ENCODE data around the gene DHRSX.
"Not testable (repeated sequence)": the region's sequence is repeated elsewhere in the genome, so short reads cannot be mapped to it uniquely, and the experiment has no call there.

Gene DHRSX

DNA sequence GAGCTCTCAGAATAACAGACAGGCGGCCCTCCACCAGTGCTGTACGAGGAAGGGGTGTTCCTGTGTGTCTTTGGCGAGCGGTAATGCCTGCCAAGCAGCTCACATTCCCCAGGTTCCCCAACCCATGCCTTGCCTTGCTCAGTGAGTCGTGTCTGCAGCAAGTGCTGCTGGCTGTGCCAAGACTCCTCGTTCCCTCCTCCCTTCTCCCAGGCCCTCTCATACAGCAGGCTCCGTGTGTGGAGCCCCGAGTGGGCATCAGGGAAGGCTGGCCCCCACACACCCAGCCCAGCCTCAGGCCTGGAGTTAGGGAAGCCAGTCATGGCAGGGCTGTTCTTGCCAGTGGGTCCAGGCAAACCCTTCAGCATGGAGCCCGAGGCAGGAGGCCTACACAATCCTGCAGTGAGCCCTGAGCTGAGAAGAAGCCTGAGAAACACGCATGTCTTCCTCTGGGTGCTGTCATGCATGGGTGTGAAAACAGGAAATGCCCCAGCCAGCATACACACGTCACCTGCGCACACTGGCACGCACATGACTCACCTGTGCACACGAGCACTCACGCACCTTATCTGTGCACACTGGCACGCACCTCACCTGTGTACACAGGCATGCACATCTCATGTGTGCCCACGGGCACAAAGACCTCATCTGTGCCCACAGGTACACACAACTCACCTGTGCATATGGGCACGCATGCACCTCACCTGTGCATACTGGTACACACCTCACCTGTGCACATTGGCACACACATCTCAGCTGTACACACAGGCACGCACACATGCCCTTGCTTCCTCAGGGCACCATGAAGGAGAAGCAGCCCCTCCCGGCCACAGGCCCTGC lies 238.7 kb downstream of the DHRSX start:
- peak; percentile 74 for DNase-seq (ENCODE audit: low spot score)

DNA sequence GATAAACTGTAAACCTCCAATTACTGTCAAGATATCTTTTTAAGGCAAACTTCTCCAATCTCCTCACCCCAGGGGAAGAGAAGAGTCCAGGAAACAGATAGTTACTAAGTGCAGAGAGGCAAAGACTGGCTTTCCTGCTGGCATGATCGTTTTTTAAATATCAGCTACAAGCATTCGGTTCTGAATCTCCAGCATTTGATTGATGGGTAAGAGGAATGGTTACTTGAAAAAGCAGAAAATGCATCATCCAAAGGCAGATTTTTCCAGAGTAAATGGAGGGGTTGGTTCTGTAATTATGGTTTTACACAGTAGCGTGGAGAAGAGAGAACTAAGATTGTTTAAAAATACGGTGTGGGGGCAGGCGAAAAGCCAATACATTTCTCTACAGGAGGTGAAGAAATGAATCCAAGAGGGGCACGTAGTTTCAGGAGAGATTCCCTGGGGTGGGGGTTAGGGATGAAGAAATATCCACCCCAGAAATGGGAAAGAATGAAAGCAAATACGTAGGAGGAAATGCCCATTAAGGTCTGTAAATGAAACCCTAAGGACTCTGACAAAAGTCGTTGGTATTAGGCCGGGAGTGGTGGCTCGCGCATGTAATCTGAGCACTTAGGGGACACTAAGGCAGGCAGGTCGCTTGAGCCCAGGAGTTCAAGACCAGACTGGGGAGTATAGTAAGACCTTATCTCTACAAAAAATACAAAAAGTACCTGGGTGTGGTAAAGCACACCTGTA lies 248.3 kb downstream of the DHRSX start:
- DNase-seq (ENCODE audit: low spot score), result no peak

DNA sequence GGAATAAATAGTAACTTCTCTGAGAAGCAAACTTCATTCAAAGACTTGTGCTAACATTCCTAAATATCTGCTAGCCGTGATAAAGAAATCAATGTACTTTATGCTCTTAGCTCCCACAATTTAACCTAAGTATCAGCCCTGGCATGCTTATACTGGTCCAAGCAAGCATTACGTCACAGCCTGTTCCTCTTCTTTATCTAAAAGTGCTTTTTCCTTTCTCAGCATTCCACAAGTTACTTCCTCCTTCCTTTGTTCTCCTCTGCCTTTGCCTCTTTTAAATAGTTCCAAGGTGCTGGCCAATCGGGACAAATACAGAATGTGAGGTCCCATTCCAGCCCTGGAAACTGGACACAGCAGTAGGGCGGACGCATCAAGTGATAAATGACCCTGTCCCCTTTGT lies 249.6 kb downstream of the DHRSX start:
- no peak for DNase-seq (ENCODE audit: low spot score)

DNA sequence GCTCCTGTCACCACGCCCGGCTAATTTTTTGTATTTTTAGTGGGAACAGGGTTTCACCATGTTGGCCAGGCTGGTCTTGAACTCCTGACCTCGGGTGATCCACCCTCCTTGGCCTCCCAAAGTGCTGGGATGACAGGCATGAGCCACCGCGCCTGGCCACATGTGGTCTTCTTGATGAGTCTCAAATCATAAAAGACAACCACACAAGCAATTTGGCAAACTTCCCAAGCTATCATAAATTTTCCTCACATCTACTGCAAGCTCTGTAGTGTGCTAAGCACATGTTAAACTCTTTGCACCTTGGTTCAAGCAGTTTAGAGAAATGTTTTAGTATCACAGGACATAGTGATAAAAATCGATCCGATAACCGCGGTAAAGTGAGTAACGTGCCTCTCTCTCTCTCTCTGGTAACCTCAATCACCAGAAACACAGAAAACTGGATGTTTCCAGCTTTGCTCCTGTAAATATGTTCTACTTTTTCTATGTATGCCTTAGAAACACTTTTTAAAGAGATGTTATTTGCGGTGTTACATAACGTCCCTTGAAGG lies 256.8 kb downstream of the DHRSX start:
- no peak for DNase-seq (ENCODE audit: low spot score)

DNA sequence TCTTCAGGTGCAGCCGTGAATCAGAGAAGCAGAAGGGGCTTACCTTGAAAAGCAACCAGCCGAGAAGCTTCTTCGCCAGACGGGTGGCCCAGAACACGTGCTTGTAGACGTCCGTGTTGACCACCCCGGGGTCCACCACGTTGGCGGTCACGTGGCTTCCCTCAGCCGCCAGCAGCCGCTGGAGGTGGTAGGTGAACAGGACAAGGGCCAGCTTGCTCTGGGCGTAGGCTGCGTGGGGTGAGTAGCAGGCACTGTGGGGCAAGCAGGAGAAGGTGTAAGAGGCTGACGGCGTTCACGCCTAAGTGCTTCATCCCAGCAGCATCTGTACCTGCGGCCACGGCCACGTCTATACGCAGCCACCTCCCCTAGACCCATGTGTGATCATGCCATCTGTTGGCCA lies 257.8 kb downstream of the DHRSX start:
- DNase-seq (ENCODE audit: low spot score), result no peak

DNA sequence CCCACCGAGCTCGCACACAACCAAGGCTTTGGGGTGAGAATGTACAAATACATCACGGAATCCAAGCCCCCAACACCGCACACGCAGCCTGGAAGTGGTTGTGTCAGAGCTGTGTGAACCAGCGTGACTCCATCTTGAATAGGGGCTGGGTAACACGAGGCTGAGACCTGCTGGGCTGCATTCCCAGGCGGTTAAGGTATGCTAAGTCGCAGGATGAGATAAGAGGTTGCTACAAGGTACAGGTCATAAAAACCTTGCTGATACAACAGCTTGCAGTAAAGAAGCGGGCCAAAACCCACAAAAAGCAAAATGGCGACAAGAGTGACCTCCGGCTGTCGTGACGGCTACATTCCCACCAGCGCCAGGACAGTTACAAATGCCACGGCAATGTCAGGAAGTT lies 258.4 kb downstream of the DHRSX start:
- DNase-seq (ENCODE audit: low spot score), result no peak

DNA sequence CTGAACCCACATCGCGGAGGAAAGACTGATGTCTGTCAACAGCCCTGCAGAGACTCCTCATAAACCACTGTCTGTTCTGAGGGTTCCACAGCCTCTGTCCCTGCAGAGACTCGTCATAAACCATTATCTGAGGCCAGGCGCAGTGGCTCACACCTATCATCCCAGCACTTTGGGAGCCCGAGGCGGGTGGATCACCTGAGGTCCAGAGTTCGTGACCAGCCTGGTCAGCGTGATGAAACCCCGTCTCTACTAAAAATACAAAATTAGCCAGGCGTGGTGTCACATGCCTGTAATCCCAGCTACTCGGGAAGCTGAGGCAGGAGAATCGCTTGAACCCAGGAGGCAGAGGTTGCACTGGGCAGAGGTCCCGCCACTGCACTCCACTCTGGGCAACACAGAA lies 259.3 kb downstream of the DHRSX start:
- DNase-seq (ENCODE audit: low spot score), result not testable (repeated sequence)

DNA sequence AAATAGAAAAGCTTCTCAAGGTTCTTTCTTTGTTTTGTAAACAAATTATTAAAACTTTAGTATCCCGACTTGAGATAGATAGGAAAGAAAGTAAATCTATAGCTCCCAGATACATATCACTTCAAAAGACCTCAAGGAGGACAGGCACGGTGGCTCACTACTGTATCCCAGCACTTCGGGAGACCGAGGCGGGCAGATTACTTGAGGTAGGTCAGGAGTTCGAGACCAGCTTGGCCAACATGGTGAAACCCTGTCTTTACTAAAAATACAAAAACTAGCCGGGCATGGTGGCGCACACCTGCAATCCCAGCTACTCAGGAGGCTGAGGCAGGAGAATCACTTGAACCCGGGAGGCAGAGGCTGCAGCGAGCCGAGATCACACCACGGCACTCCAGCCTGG lies 260.0 kb downstream of the DHRSX start:
- DNase-seq (ENCODE audit: low spot score), result not testable (repeated sequence)

DNA sequence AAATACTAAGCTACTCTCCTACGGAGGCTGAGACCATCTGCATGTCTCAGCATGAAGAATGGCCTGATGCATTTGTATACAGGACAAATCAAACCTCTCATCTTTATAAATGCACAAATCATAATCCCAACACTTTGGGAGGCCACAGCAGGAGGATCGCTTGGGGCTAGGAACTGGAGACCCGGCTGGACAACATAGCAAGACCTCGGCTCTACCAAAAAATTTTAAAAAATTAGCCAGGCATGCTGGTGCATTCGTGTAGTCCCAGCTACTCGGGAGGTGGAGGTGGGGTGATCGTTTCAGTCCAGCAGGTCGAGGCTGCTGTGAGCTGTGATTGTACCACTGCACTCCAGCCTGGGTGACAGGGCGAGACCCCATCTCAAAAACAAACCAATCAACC lies 262.8 kb downstream of the DHRSX start:
- DNase-seq (ENCODE audit: low spot score), result no peak

DNA sequence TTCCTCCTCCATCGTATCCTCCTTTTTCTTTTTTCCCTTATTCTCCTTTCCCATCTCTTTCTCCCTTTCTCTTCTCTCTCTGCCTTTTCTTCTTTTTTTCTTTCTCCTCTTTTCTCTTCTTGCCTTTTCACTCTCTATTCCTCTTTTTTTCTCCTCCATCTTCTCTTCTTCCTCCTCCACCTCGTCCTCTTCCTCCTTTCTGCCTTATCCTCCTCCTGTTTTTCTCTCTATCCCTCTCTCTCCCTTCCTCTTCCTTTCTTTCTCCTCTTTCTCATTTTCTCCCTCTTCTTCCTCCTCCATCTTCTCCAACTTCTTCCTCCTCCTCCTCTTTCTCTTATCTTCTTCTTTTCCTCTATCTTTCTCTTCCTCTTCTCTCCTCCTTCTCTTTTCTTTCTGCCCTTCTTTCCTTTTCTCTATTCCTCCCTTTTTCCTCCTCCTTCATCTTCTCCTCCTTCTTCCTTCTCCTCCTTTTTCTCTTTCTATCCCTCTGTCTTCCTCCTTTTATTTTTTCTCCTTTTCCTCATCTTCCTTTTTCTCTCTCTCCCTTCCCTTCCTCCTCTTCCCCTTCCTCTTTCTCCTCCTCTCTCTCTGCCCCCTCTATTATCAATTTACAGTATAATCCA lies 269.1 kb downstream of the DHRSX start:
- DNase-seq (ENCODE audit: low spot score), result no peak

DNA sequence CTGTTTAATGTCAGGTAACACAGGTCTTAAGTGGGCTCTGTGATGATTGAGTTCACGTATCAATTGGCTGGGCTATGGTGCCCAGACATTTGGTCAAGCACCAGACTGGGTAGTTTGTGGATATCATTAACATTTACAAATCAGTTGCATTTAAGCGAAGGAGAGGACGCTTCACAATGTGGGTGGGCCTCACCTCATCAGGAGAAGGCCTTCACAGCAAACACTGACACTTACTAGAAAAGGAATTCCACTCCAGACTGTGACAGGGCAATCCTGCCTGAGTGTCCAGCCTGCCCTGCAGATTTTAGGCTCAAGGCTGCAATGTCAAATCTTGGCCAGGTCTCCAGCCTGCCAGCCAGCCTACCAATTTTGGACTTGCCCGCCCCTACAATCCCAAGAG lies 270.3 kb downstream of the DHRSX start:
- DNase-seq (ENCODE audit: low spot score), result no peak

DNA sequence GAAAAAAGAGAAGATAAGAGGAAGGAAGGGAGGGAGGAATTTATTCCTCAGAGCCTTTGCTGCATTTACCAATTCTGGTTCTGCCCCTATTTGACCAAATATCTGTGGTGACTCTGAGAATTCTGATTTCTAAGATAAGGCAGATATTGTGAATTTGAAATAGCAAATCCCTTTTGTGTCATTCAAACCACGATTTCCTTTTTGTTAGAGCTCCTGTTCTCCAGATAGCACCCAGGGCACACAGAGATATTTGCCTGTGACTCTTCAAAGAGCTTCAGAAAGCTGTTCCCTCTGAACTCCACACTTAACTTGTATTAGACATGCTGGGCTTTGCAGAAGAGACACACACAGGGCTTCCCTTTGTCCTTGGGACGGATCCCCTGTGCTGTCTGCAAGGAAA lies 272.2 kb downstream of the DHRSX start:
- DNase-seq (ENCODE audit: low spot score), result no peak

DNA sequence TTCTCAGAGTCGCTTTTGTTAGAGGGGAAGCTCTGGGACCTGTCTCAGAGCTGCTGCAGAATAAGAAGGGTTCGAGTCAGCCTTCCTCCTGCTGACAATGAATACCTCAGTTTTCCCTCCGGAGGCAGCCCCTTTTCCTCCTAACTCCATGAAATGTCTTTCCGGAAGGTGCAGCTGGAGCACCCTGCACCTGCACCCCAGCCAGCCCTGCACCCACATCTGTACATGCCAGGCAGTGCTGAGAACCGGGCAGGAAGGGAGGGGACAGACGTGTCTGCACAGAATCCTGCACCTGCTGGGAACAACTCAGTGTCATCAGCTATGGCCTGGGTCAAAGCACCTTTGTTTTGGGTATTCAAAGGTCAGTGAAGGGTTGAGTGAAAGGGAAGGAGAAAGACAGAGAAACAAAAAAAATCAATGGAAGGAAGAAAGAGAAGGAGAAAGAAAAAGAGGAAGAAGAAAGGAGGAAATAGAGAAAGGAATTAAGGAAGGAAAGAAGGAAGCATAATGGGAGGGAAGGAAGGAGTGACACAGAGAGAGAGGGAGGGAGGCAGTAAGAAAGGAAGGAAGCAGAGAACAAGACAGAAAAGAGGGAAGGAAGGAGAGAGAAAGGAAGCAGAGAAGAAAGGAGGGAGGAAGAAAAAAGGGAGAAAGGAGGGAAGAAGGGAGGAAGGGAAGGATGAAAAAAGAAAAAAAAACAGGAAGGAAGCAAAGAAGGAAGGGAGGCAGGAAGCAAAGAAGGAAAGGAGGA lies 273.7 kb downstream of the DHRSX start:
- no peak for DNase-seq (ENCODE audit: low spot score)

DNA sequence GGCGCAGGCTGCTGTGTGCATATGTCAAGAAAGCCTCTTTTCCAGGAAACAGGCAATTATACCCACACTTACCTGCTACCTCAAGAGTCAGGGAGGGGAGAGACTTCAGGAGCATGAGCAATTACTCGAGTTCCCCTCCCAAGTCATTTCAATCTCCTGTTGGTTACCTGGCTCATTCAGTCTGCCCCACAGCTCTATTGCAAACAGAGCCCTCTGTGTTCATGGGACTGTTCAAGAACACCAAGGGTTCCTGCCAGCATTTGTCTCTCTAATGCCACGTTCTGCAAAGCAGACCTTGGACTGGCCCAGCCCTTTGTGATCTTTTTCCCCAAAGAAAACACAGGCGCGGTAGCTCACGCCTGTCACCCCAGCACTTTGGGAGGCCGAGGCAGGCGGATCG lies 274.6 kb downstream of the DHRSX start:
- no peak for DNase-seq (ENCODE audit: low spot score)

DNA sequence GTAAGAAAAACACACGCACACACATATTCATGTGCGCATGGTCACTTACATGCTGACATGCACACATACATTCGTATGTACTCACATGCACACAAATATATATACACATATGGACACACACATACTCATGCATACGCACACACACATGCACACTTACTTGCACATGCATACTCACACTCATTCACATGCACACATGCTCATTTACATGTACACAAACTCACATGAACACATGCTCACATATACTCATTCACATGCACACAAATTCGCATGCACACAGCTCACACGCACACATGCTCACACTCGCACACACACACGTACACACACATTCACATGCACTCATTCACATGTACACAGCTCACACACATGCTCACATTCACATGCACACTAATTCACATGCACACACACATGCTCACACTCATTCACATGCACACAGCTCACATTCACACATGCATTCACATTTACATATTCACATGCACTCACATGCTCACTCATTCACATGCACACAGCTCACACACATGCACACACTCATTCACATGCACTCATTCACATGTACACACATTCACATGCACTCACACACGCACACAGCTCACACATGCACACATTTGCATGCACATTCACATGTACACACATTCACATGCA lies 276.1 kb downstream of the DHRSX start:
- DNase-seq (ENCODE audit: low spot score), result no peak

DNA sequence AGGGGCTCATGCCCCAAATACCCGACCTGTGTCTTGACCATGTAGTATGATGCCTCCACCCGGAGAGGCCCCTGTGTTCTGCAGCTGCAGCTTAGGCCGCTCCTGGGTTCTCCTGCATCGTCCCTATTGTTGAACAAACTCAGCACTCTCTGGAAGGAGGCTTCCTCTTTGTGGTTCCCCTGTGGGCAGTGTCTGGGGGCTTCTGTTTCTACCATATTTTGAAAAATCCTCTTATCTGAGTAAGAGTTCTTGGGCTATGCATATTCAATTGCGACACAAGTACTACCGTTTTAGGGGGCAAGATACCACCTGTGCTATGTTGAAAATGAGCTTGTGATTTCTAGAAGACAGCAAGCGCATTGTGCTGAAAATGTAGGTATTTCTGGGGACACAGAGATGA lies 276.6 kb downstream of the DHRSX start:
- no peak for DNase-seq (ENCODE audit: low spot score)

DNA sequence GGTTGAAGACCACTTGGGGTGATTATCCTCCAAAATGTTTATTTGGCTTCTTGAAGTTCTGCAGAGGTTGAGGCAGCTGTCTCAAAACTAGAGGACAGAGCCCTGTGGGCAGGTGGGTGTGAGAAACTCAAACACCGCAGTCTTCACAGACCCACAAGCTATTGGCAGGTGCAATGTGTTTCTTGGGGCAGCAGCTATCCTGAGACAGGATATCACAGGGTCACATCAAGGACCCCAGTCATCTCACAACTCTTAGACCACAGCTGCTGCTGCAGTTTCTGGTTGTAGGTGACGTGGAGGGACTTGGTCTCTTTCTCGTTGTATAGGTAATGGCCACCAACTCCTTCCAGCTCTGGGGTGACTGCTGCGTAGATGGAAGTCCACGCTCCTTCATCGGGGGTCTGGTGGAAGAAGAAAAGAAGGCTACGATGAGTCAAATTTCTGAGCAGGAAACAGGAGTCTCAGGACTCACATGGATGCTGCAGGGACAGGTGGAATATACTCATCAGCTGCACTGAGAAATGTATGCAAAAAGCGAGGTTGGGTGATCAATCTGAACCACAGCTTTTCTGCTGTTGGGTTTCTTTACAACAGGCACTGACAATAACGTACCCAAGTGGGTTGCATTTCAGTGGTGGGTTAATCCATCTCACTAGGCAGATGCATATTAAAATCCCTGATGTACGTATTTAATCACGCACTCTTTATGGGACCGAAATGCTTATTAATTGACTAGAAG lies 279.8 kb downstream of the DHRSX start:
- no peak for DNase-seq (ENCODE audit: low spot score)

DNA sequence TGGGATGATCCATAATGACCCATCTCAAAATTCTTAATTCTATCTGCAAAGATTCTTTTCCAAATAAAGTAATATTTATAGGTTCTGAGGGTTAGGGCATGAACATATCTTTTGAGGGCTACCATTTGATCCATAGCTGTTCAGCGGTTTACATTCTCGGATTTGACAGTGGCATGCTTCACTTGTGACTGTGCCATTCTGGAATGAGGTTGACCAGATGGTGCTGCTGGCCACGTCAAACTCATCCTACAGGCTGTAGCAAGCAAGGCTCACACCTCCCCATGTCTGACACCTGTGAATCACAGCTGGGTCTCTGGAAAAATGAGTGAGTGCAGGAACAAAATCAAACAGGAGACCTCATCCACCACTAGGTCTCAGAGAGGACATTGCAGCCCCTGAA lies 280.5 kb downstream of the DHRSX start:
- DNase-seq (ENCODE audit: low spot score), result no peak

DNA sequence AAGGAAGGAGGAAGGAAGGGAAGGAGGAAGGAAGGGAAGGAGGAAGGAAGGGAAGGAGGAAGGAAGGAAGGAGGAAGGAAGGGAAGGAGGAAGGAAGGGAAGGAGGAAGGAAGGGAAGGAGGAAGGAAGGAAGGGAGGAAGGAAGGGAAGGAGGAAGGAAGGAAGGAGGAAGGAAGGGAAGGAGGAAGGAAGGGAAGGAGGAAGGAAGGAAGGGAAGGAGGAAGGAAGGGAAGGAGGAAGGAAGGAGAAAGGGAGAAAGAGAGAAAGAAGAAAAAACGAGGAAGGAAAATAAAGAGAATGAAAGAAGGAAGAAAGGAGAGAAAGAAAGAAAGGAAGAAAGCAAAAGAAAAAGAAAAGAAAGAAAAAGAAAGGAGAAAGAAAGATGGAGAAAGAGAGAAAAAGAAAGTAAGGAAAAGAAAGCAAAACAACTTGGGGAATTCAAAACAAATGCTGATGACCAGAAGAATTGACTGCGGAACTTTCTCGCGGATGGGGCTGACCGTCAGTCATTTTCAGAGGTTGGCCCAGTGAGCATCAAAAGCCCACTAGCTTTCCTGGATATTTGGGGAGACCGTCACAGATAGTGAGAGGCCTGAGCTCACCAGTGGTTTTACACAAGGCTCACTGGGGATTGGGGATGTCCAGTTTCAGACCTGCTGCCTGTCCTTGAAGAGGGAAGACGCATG lies 286.5 kb downstream of the DHRSX start:
- DNase-seq (ENCODE audit: low spot score), result not testable (repeated sequence)

DNA sequence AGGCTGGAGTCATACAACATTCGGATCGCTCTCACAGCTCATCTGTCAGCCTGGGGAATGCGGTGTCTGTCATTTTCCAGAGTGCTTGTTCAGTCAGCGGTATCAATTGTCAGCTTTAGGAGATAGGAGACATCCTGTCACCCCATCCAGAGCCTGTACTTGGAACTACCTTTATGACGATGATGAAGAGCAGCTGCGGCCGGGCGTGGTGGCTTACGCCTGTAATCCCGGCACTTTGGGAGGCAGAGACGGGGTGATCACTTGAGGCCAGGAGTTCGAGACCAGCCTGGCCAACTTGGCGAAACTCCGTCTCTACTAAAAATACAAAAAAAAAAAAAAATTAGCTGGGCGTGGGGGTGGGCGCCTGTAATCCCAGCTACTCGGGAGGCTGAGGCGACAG lies 289.1 kb downstream of the DHRSX start:
- DNase-seq (ENCODE audit: low spot score), result not testable (repeated sequence)
